Measurements from ENCODE around the gene DCDC1. TPM values are rescaled to one million over a fixed set of nuclear protein-coding genes. Genes with fewer than 3 reads are reported as not detected.
A peak's percentile ranks its signal among the peaks of the same experiment; 100 is the strongest.

Gene DCDC1
- total RNA-seq, 1 experiment from 2014 or later, result 2.2 TPM

DNA sequence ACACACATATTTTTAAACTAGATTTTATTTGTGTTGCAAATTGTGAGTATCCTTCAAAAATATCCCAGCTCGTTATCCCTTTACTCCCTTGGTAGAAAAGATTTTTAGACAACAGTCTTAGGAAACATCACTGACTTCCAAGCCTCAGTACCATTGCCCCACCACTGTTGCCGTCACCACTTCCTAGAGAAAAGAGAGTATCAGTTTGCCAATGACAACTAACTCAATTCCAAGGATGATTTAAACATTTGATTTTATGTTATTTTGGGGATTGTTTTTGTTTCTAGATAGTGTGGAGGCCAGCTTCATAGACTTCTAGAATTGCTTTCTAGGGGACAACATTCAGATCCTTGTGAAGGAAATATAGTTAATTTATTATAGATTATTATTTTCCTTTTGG lies 509.4 kb downstream of the DCDC1 start:
- Histone ChIP-seq H3F3A (ENCODE audit: insufficient read depth, low read depth) (no peaks in the 10 kb centered on the region), H3K9me2 (ENCODE audit: insufficient read depth) (no peaks in the 10 kb centered on the region), H4K20me1 (ENCODE audit: insufficient read depth) (no peaks in the 10 kb centered on the region), H3K27ac (no peak overlapping the region), H2AFZ (no peak overlapping the region), H3K27me3 (ENCODE audit: insufficient read depth, low read depth) (no peaks in the 10 kb centered on the region), H3K4me1 (replicated peaks; ENCODE audit: insufficient read depth) (no peaks in the 10 kb centered on the region), H3K36me3 (ENCODE audit: low read depth) (no peaks in the 10 kb centered on the region), H3K4me2 (no peak overlapping the region), H3K4me3 (no peak overlapping the region), H3K9me3 (ENCODE audit: insufficient read depth, low read depth) (no peaks in the 10 kb centered on the region), H3K79me2 (ENCODE audit: low read depth) (no peaks in the 10 kb centered on the region)
- ChIA-PET CTCF (no interaction called here), POLR2A (ENCODE audit: unreplicated experiment) (no interaction called here)
- BruUV-seq (replicated peaks), result no TSS peak
- DNase-seq, result no peak
- TF ChIP-seq, protein P1, sequence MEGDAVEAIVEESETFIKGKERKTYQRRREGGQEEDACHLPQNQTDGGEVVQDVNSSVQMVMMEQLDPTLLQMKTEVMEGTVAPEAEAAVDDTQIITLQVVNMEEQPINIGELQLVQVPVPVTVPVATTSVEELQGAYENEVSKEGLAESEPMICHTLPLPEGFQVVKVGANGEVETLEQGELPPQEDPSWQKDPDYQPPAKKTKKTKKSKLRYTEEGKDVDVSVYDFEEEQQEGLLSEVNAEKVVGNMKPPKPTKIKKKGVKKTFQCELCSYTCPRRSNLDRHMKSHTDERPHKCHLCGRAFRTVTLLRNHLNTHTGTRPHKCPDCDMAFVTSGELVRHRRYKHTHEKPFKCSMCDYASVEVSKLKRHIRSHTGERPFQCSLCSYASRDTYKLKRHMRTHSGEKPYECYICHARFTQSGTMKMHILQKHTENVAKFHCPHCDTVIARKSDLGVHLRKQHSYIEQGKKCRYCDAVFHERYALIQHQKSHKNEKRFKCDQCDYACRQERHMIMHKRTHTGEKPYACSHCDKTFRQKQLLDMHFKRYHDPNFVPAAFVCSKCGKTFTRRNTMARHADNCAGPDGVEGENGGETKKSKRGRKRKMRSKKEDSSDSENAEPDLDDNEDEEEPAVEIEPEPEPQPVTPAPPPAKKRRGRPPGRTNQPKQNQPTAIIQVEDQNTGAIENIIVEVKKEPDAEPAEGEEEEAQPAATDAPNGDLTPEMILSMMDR (conservative IDR thresholded peaks at IDR 0.05), result no peak
- no peak for TF ChIP-seq EZH2 (IDR thresholded peaks at IDR 0.05; ENCODE audit: low read depth)
- intact Hi-C loops (cut with micrococcal nuclease; ENCODE audit: unreplicated experiment), result loop anchor here (2.0 kb wide), 1 partner anchor 45 kb away; no protein-coding TSS in a partner anchor

DNA sequence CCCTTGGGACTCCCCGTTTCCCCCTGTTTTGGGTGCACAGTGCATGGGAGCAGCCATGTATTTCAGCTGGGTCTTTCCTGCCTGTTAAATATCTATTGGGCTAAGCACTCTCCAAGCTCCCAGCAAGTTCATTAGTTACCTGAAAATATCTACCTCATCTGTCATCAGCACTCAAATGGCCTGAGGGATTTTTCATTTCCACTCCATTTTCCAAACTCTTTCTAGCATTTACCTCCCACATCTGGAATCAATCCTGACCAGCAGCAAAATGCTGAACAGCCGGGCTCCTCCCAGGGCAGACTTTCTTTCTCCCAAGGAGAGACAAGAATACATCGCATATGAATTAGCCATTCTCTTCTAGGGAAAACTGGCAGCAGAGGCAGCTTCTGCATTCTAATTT lies 509.9 kb downstream of the DCDC1 start:
- H3K27ac ChIP-seq, result no peak overlapping the region
- H3K4me3 ChIP-seq, result no peak overlapping the region
- H3K36me3 ChIP-seq (ENCODE audit: low read depth), result no peaks in the 10 kb centered on the region
- H3K4me2 ChIP-seq, result no peak overlapping the region
- H3F3A ChIP-seq (ENCODE audit: insufficient read depth, low read depth), result no peaks in the 10 kb centered on the region
- no peaks in the 10 kb centered on the region for H3K79me2 ChIP-seq (ENCODE audit: low read depth)
- H3K27me3 ChIP-seq (ENCODE audit: insufficient read depth, low read depth), result no peaks in the 10 kb centered on the region
- CTCF ChIA-PET, result no interaction called here
- H4K20me1 ChIP-seq (ENCODE audit: insufficient read depth), result no peaks in the 10 kb centered on the region
- no TSS peak for BruUV-seq (replicated peaks)
- TF ChIP-seq, protein P1 (conservative IDR thresholded peaks at IDR 0.05), result no peak
- no peak for TF ChIP-seq EZH2 (IDR thresholded peaks at IDR 0.05; ENCODE audit: low read depth)
- POLR2A ChIA-PET (ENCODE audit: unreplicated experiment), result no interaction called here
- no peaks in the 10 kb centered on the region for H3K9me3 ChIP-seq (ENCODE audit: insufficient read depth, low read depth)
- H3K9me2 ChIP-seq (ENCODE audit: insufficient read depth), result no peaks in the 10 kb centered on the region
- intact Hi-C loops (cut with micrococcal nuclease; ENCODE audit: unreplicated experiment), result loop anchor here (2.0 kb wide), 1 partner anchor 45 kb away; no protein-coding TSS in a partner anchor
- no peak for DNase-seq
- no peak overlapping the region for H2AFZ ChIP-seq
- no peaks in the 10 kb centered on the region for H3K4me1 ChIP-seq (replicated peaks; ENCODE audit: insufficient read depth)

GRCh38 chr11:30855383-30856006 lies 514.0 kb downstream of the DCDC1 start:
- BruUV-seq (replicated peaks), result no TSS peak
- H3K27me3 ChIP-seq (ENCODE audit: insufficient read depth, low read depth), result no peaks in the 10 kb centered on the region
- H4K20me1 ChIP-seq (ENCODE audit: insufficient read depth), result no peaks in the 10 kb centered on the region
- H3K27ac ChIP-seq, result no peak overlapping the region
- TF ChIP-seq EZH2 (IDR thresholded peaks at IDR 0.05; ENCODE audit: low read depth), result no peak
- TF ChIP-seq, protein P1 (conservative IDR thresholded peaks at IDR 0.05), result peak; percentile 63
- H3K4me3 ChIP-seq, result no peak overlapping the region
- intact Hi-C loops (cut with micrococcal nuclease; ENCODE audit: unreplicated experiment), result loop anchor here (2.0 kb wide), 1 partner anchor 509 kb away; no protein-coding TSS in a partner anchor
- no peaks in the 10 kb centered on the region for H3K9me3 ChIP-seq (ENCODE audit: insufficient read depth, low read depth)
- no peaks in the 10 kb centered on the region for H3K4me1 ChIP-seq (replicated peaks; ENCODE audit: insufficient read depth)
- DNase-seq, result no peak
- ChIA-PET CTCF (no interaction called here), POLR2A (ENCODE audit: unreplicated experiment) (no interaction called here)
- H2AFZ ChIP-seq, result no peak overlapping the region
- H3K9me2 ChIP-seq (ENCODE audit: insufficient read depth), result no peaks in the 10 kb centered on the region
- no peaks in the 10 kb centered on the region for H3K36me3 ChIP-seq (ENCODE audit: low read depth)
- H3F3A ChIP-seq (ENCODE audit: insufficient read depth, low read depth), result no peaks in the 10 kb centered on the region
- H3K4me2 ChIP-seq, result no peak overlapping the region
- no peaks in the 10 kb centered on the region for H3K79me2 ChIP-seq (ENCODE audit: low read depth)
